ENCODE measurements around the gene NOL4L. TPM values are rescaled to one million over a fixed set of nuclear protein-coding genes. Genes with fewer than 3 reads are reported as not detected.
"Not testable (repeated sequence)": the region's sequence is repeated elsewhere in the genome, so short reads cannot be mapped to it uniquely, and the experiment has no call there.

Gene NOL4L
- total RNA-seq, 2 donors from 2014 or later: 39.6 to 50.7 TPM

- H3K36me3 ChIP-seq (ENCODE audit: control insufficient read depth, insufficient read depth, low read length): no peaks in the 10 kb centered on the region
- Mint-ChIP-seq H3K9me3 (no peaks in the 10 kb centered on the region), H3K27ac (no peak overlapping the region), H3K4me3 (no peak overlapping the region), H3K36me3 (ENCODE audit: low read depth) (no peaks in the 10 kb centered on the region), H3K4me1 (no peaks in the 10 kb centered on the region), H3K27me3 (ENCODE audit: insufficient read depth) (peaks cover 3% of the 10 kb centered on the region)
- H3K27me3 ChIP-seq (ENCODE audit: control insufficient read depth, insufficient read depth, low read length, poor library complexity, severe bottlenecking): no peaks in the 10 kb centered on the region
- no peak overlapping the region for H3K4me3 ChIP-seq (ENCODE audit: low read length)
- no peak overlapping the region for H3K9ac ChIP-seq (ENCODE audit: extremely low read depth, low read length, poor library complexity, severe bottlenecking)
- H3K4me1 ChIP-seq (ENCODE audit: control insufficient read depth, insufficient read depth, low read length): no peaks in the 10 kb centered on the region
- no peak overlapping the region for H3K27ac ChIP-seq (ENCODE audit: low read depth, low read length)
- 85 to 97% methylated on average over 4 to 7 of the region's 7 CpGs for WGBS, 2 experiments (ENCODE audit: insufficient coverage in 1 of 2, insufficient read length in 1 of 2)
- no peaks in the 10 kb centered on the region for H3K9me3 ChIP-seq (ENCODE audit: control insufficient read depth, low read length)
- no peak for DNase-seq
- TF ChIP-seq, protein P1, sequence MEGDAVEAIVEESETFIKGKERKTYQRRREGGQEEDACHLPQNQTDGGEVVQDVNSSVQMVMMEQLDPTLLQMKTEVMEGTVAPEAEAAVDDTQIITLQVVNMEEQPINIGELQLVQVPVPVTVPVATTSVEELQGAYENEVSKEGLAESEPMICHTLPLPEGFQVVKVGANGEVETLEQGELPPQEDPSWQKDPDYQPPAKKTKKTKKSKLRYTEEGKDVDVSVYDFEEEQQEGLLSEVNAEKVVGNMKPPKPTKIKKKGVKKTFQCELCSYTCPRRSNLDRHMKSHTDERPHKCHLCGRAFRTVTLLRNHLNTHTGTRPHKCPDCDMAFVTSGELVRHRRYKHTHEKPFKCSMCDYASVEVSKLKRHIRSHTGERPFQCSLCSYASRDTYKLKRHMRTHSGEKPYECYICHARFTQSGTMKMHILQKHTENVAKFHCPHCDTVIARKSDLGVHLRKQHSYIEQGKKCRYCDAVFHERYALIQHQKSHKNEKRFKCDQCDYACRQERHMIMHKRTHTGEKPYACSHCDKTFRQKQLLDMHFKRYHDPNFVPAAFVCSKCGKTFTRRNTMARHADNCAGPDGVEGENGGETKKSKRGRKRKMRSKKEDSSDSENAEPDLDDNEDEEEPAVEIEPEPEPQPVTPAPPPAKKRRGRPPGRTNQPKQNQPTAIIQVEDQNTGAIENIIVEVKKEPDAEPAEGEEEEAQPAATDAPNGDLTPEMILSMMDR (conservative IDR thresholded peaks at IDR 0.05): no peak
Measured at GRCh38 chr20:32597714-32598113, 12.6 kb upstream of the NOL4L start.

GRCh38 chr20:32596681-32597252 is 11.6 kb upstream of the NOL4L start:
- no peaks in the 10 kb centered on the region for H3K4me1 ChIP-seq (ENCODE audit: control insufficient read depth, insufficient read depth, low read length)
- Mint-ChIP-seq H3K27me3 (ENCODE audit: insufficient read depth) (peaks cover 3% of the 10 kb centered on the region), H3K4me1 (no peaks in the 10 kb centered on the region), H3K27ac (no peak overlapping the region), H3K9me3 (no peaks in the 10 kb centered on the region), H3K36me3 (ENCODE audit: low read depth) (no peaks in the 10 kb centered on the region), H3K4me3 (no peak overlapping the region)
- no peaks in the 10 kb centered on the region for H3K36me3 ChIP-seq (ENCODE audit: control insufficient read depth, insufficient read depth, low read length)
- H3K9me3 ChIP-seq (ENCODE audit: control insufficient read depth, low read length): no peaks in the 10 kb centered on the region
- H3K4me3 ChIP-seq (ENCODE audit: low read length): no peak overlapping the region
- no peaks in the 10 kb centered on the region for H3K27me3 ChIP-seq (ENCODE audit: control insufficient read depth, insufficient read depth, low read length, poor library complexity, severe bottlenecking)
- TF ChIP-seq, protein P1 (conservative IDR thresholded peaks at IDR 0.05): no peak
- no peak overlapping the region for H3K9ac ChIP-seq (ENCODE audit: extremely low read depth, low read length, poor library complexity, severe bottlenecking)
- WGBS, 2 experiments (ENCODE audit: insufficient coverage in 1 of 2, insufficient read length in 1 of 2): 65 to 80% methylated on average over 1 to 2 of the region's 2 CpGs
- no peak overlapping the region for H3K27ac ChIP-seq (ENCODE audit: low read depth, low read length)
- no peak for DNase-seq

- H3K4me1 Mint-ChIP-seq: no peaks in the 10 kb centered on the region
Measured at GRCh38 chr20:32595143-32595542, 10.0 kb upstream of the NOL4L start.

GRCh38 chr20:32594669-32595068 is 9.5 kb upstream of the NOL4L start:
- H3K4me3 ChIP-seq (ENCODE audit: low read length); H3K36me3 ChIP-seq (ENCODE audit: control insufficient read depth, insufficient read depth, low read length); H3K27ac ChIP-seq (ENCODE audit: low read depth, low read length); H3K9me3 Mint-ChIP-seq; H3K4me1 ChIP-seq (ENCODE audit: control insufficient read depth, insufficient read depth, low read length); H3K4me1 Mint-ChIP-seq; H3K27me3 ChIP-seq (ENCODE audit: control insufficient read depth, insufficient read depth, low read length, poor library complexity, severe bottlenecking); DNase-seq; H3K27ac Mint-ChIP-seq; H3K9me3 ChIP-seq (ENCODE audit: control insufficient read depth, low read length); H3K36me3 Mint-ChIP-seq (ENCODE audit: low read depth); H3K4me3 Mint-ChIP-seq; H3K9ac ChIP-seq (ENCODE audit: extremely low read depth, low read length, poor library complexity, severe bottlenecking); H3K27me3 Mint-ChIP-seq (ENCODE audit: insufficient read depth): not testable (repeated sequence)
- WGBS, 2 experiments (ENCODE audit: insufficient coverage in 1 of 2, insufficient read length in 1 of 2): 87 to 96% methylated on average over 4 to 5 of the region's 5 CpGs

More at GRCh38 chr20:32595143-32595542, 10.0 kb upstream of the NOL4L start:
- Histone ChIP-seq H3K9me3 (ENCODE audit: control insufficient read depth, low read length) (no peaks in the 10 kb centered on the region), H3K4me1 (ENCODE audit: control insufficient read depth, insufficient read depth, low read length) (no peaks in the 10 kb centered on the region), H3K36me3 (ENCODE audit: control insufficient read depth, insufficient read depth, low read length) (no peaks in the 10 kb centered on the region), H3K27me3 (ENCODE audit: control insufficient read depth, insufficient read depth, low read length, poor library complexity, severe bottlenecking) (no peaks in the 10 kb centered on the region), H3K9ac (ENCODE audit: extremely low read depth, low read length, poor library complexity, severe bottlenecking) (no peak overlapping the region), H3K27ac (ENCODE audit: low read depth, low read length) (no peak overlapping the region), H3K4me3 (ENCODE audit: low read length) (no peak overlapping the region)
- H3K27ac Mint-ChIP-seq: no peak overlapping the region
- no peaks in the 10 kb centered on the region for H3K36me3 Mint-ChIP-seq (ENCODE audit: low read depth)
- H3K27me3 Mint-ChIP-seq (ENCODE audit: insufficient read depth): peaks cover 5% of the 10 kb centered on the region
- TF ChIP-seq, protein P1 (conservative IDR thresholded peaks at IDR 0.05): no peak
- H3K9me3 Mint-ChIP-seq: no peaks in the 10 kb centered on the region
- no peak overlapping the region for H3K4me3 Mint-ChIP-seq
- 87 to 100% methylated on average over 3 to 4 of the region's 4 CpGs for WGBS, 2 experiments (ENCODE audit: insufficient coverage in 1 of 2, insufficient read length in 1 of 2)
- no peak for DNase-seq

All from endodermal cell (in vitro differentiated cells).